Measurements from ENCODE around the gene DCTN2.

GRCh38 chr12:57577981-57578758 lies 31.2 kb upstream of the DCTN2 start:
- no peak for TF ChIP-seq CTCF (IDR thresholded peaks at IDR 0.05; ENCODE audit: extremely low read depth in 1 of 2, insufficient read depth in 1 of 2, low read depth in 1 of 2, low read length in 2 of 2)
- no peak for TF ChIP-seq POLR2AphosphoS5 (IDR thresholded peaks at IDR 0.05; ENCODE audit: insufficient read depth, low read depth, low read length)
- TF ChIP-seq POLR2A (IDR thresholded peaks at IDR 0.05; ENCODE audit: low read depth, low read length), result no peak
- no peak for TF ChIP-seq EZH2 (IDR thresholded peaks at IDR 0.05; ENCODE audit: borderline replicate concordance, low read depth, low read length, severe bottlenecking)
- no peak for TF ChIP-seq JUN (IDR thresholded peaks at IDR 0.05; ENCODE audit: borderline replicate concordance, insufficient read depth, insufficient read length, low read depth)
- TF ChIP-seq MAX (IDR thresholded peaks at IDR 0.05; ENCODE audit: insufficient read depth, insufficient read length), result no peak
- no peak for TF ChIP-seq MYC (IDR thresholded peaks at IDR 0.05; ENCODE audit: low read depth, low read length)
- TF ChIP-seq GATA2 (IDR thresholded peaks at IDR 0.05; ENCODE audit: insufficient read depth, insufficient read length, low read depth, low read length), result no peak
- TF ChIP-seq FOS (IDR thresholded peaks at IDR 0.05; ENCODE audit: borderline replicate concordance, insufficient read depth, low read length), result no peak

Data from endothelial cell of umbilical vein (primary cell).